GM19240 (cell line): ENCODE measurements around the gene TRPM7.
A peak's percentile ranks its signal among the peaks of the same experiment; 100 is the strongest.
"Not testable (repeated sequence)": the region's sequence is repeated elsewhere in the genome, so short reads cannot be mapped to it uniquely, and the experiment has no call there.

ENCODE experiments used
- DNase-seq: peaks from one replicate; pipeline ENCODE4 v3.0.0; 2011; ENCODE audit warnings: low spot score; ENCODE audit not compliant: insufficient read length

Gene TRPM7, protein sequence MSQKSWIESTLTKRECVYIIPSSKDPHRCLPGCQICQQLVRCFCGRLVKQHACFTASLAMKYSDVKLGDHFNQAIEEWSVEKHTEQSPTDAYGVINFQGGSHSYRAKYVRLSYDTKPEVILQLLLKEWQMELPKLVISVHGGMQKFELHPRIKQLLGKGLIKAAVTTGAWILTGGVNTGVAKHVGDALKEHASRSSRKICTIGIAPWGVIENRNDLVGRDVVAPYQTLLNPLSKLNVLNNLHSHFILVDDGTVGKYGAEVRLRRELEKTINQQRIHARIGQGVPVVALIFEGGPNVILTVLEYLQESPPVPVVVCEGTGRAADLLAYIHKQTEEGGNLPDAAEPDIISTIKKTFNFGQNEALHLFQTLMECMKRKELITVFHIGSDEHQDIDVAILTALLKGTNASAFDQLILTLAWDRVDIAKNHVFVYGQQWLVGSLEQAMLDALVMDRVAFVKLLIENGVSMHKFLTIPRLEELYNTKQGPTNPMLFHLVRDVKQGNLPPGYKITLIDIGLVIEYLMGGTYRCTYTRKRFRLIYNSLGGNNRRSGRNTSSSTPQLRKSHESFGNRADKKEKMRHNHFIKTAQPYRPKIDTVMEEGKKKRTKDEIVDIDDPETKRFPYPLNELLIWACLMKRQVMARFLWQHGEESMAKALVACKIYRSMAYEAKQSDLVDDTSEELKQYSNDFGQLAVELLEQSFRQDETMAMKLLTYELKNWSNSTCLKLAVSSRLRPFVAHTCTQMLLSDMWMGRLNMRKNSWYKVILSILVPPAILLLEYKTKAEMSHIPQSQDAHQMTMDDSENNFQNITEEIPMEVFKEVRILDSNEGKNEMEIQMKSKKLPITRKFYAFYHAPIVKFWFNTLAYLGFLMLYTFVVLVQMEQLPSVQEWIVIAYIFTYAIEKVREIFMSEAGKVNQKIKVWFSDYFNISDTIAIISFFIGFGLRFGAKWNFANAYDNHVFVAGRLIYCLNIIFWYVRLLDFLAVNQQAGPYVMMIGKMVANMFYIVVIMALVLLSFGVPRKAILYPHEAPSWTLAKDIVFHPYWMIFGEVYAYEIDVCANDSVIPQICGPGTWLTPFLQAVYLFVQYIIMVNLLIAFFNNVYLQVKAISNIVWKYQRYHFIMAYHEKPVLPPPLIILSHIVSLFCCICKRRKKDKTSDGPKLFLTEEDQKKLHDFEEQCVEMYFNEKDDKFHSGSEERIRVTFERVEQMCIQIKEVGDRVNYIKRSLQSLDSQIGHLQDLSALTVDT (N-terminal part only)

DNA sequence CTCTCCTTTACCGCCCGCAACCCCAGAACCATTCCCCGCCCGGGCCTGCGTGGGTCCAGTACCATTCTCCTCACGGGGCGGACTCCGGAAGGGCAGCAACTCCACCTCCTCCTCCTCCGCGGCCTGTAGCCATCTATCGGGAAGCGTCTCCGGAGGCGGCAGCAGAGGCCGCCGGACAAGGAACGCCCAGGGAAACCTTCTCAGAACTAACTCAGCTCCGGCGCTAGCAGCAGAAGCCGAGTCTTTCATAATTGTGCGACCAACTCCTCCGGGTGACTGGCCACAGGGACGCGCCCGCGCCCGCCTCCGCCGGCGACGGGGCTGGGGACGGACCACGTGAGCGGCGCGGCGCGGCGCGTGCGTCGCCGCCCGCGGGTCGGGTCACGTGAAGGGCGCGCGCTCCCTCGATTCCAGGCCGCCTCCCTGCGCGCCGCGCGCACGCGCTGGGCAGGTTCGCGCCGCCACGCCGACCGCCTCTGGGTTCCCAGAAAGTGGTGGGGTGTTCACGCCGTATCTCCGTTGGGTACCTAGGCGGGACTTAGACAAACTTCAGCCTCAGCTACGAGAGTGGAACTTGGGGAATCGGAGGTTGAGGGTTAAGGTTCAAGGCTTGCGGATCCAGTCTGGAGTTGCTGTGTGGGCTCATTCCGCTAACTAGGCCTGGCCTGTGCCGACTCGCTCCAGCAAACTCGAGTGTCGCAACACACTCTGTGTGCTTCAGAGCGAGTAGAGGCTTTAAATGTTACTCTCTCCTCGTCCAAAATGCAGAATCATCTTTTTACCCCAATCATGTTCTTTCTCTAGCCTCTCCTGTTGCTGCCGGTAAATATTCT, at the start of gene TRPM7:
TSS of gene TRPM7 (minus strand) at position 329 of the 833 bp plus-strand sequence. CDS start at position 65, 264 bp downstream.
- DNase-seq: peak; percentile 61

DNA sequence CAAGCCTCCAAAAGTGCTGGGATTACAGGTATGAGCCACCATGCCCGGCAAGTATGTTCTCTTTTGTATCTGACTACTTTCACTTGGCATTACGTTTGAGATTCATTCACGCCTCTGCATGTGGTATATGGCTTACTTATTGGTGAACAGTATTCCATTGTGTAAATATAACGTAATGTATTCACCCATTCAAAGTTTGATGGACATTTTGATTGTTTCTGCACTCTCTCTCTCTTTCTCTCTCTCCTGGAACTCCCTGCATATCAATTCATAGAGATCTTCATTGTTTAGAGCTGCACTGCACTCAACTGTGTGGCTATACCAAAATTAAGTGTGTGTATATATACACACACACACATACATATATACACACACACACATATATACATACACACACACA, 48.6 kb upstream of the TRPM7 start:
- DNase-seq: no peak

DNA sequence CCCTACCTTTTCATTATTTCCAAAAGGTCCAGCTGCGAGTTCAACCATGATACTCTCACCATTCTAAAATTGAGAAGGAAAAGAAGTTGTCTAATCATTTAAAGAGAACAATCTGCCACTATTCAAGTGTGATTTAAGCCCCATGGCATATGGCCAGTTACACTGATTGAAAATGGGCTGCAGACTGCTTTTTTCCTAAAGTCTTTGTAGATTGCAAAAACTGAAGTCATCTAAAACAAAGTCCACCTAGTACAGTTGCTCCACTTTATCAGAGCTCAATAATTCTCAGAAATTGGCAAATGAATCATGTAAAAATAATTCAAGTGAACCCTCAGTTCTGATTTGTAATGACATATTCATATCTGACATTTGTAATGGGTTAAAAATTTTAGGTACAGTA, 39.7 kb upstream of the TRPM7 start:
- no peak for DNase-seq

DNA sequence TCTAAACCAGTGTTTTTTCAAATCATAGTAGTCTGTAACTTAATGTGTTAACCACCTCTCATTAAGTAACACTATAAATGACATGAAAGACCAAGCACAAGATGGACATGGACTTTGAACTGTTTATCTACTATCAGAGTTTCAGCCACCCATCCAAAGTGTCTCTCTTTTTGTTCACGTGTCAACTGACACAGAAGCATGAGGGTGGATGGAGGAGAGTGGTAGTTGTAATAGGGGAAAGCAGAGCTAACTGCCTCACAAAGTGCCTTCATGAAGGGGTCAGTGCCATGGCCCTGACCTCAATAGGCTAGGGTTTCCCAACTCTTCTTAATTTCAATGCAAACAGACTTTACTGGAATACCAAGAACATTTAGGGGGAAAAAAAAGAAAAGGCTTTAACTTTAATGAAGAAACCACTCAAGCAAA, 32.1 kb upstream of the TRPM7 start:
- DNase-seq: no peak

DNA sequence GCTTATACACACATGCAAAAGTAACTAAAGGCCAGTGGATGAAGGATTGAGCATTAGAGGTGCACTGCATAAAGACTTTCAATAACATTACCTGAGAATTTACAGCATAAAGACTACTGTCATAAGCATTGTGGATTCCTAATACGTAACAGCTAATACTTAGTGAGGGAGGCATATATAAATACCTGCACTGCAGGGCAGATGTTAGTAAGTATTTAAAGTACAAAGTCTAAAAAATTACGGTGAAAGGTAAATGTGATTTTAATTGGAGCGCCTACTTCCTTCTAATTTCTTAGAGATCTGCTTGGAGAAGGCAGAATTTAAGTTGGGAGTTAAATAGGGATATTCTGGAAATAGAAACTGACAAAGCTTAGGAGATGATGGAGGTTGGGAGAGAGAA, 25.4 kb upstream of the TRPM7 start:
- no peak for DNase-seq

DNA sequence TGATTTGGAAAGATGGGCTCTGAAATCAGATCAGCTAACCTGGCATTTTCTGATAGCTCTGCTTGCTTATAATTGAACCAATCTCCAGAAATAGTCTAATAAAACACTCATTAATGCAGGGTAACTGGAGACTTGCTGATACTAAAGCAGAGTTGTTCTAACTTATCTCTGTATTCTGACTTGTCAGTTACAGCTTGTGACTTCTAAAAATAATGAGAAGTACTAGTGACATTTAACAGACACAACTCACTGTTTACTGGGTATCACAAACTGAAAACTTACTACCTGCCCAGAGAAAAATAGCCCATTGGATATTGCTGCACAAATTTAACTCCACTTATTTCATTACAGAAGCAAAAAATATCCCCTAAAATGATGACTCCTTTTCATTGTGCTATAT, 24.0 kb upstream of the TRPM7 start:
- no peak for DNase-seq

DNA sequence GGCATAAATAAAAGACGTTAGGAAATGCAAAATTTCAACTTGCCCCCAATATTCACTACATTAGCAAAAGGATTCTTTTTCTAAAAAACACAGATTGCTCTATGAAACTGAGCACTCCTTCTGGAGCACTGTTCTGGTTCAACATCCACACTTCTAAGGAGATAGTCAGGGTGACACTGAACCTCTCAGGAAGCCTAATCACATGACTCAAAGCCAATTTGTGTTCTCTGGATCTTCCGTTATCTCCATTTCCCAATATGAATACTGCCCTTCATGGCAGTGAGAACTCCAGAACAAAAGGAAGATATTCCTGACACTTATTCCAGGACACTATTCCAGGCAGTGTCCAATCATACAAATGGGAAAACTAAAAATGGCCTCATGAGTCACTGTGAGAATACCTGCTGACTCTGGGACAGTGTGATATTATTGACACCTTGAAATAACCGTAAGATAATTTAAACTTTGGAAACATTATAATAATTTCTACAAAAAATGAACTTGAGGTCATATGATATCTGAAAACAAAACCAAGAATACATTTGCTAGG, 21.4 kb upstream of the TRPM7 start:
- DNase-seq: no peak

DNA sequence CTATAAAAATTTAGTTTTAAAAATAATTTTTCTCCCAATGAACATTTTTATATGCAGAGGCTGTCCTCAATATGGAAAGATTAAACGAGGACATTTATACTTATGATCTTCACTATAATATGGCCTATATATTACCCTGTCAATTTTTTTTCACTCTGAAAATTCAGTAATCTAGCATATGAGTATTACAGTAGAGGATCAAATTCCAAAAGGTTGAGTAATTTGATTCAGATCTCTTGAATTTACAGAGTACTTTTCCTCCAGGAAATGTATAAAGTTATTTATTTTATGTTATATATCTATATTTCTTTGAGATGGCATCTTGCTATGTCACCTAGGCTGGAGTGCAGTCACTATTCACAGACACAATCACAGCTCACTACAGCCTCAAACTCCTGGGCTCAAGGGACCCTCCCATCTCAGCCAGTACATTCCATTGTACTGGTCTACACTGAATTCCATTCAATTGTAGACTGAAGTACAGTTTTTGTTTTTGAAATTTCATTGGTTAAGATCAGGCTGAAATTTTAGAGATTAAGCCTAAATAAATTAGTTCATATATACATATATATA, 16.3 kb upstream of the TRPM7 start:
- no peak for DNase-seq

DNA sequence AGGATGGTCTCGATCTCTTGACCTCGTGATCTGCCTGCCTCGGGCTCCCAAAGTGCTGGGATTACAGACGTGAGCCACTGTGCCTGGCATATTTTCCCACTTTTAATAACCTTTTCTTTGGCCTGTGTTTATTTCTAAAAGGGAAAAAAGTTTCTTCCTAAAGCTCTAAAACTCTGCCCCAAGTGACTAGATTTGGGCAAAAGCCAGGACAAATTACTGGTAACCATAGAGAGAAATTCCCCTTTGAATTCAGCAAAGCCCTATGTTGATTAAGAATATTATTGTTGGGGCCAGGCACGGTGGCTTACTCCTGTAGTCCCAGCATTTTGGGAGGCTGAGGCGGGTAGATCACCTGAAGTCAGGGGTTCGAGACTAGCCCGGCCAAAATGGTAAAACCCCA, 11.5 kb upstream of the TRPM7 start:
- no peak for DNase-seq

DNA sequence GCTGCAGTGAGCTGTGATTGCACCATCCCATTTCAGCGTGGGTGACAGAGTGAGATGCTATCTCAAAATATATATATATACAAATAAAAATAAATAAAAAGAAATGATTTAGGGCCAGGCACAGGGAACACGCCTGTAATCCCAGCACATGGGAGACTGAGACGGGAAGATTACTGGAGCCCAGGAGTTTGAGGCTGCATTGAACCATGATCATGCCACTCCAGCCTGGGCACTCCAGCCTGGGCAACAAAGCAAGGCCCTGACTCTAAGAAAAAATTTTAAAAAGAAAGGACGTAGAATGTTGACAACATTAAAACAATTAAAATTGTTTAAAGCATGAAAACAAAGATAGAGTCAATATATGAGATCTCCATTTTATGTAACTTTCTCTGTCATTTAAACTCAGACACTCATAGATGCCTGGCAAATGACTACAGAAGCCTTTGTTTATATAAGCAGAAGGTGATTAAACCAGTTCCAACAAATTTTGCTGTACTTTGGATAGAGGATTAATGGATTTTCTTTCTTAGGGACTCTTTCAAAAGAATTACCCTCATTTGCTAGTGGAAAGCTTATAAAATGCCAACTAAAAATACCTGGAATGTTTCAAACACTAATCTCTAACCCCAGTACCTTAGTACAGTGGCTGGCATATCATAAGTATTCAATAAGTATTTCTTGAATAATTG, 10.7 kb upstream of the TRPM7 start:
- no peak for DNase-seq

DNA sequence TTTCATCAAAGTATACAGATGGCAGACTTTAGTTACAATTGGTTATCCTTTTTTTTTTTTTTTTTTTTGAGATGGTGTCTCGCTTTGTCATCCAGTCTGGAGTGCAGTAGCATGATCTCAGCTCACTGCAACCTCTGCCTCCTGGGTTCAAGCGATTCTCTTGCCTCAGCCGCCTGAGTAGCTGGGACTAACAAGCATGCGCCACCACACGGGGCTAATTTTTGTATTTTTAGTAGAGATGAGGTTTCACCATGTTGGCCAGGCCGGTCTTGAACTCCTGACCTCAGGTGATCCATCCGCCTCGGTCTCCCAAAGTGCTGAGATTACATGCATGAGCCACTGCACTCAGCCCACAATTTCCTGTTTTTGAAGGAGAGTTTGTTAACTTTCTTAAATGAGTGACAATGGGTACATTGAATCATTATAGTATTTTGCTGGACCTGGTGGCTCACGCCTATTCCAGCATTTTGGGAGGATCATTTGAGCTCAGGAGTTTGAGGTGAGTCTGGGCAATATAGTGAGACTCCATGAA, 8.1 kb upstream of the TRPM7 start:
- not testable (repeated sequence) for DNase-seq

DNA sequence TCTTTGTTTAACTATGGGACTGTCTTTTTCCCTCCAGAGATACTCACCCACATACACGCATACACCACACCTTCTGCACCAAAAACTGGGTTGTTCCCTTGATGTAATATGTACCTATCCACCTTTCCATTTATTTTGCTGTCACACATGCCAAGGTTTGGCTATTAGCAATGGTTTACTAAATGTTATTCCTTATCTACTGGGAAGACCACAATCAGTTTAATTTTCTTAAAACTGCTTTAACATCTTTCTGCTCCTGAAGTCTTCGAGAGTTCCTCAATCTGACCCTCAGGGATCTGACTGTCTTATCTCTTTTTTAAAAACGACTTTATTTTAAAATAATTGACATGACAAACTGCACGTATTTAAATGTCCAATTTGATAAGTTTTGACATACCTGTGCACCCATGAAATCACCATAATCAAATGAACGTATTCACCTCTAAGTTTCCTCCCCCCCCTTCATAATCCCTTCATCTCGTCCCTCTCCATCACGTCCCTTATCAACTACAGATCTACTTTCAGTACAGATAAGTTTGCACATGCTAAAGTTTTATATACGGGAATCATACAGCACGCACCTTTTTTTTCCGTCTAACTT, 805 bp upstream of the TRPM7 start:
- DNase-seq: no peak

DNA sequence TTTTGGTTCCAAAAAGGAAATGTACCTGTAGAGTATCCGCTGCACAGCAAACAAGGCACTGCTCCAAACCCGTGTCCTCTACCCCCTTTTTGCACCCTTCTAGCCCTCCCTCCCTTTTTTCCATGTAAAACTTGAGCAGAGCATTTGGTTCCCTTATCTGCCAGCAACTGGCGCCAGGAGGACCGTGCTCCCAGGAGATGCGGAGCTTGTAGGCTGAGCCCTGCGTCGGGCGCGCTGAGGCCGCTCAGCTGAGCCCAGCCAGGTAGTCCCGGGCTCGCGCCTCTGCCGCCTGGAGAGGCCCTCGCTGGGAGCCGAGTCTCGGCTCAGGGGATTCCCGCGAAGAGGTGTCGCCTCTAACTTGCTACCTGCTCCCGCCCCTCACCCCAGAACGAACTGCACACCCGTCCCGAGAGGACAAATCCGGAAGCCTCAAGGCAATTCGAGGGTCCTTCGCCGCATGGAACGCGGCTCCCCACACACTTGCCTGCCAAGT, 575 bp downstream of the TRPM7 start:
- DNase-seq: peak; percentile 22

DNA sequence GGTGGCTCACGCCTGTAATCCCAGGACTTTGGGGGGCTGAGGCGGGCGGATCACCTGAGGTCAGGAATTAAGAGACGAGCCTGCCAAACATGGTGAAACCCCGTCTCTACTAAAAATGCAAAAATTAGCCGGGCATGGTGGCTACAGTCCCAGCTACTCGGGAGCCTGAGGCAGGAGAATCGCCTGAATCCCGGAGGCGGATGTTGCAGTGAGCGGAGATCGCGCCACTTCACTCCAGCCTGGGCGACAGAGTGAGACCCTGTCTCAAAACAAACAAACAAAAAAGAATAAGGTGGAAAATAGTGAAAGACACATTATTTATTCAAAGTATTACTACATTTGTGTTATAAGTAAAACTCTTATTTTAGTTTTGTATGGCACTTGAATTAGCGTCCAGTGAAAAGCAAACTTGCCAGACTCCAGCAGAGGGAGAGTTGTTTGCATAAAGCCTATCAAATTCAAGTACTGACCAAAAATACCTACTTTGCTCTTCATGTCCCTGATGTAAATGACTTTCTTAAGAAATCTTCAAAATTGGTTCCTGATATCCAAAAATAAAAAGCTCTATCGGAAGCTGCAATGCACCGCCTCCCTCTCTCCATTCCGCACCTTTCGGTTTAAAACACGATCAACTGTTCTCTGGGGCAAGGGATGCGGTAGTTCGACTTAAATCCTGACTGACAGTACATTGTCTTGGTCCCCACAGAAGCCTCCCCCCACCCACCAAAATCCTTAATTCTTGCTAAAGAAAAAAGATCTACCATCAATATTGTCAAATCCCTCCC, 1.2 kb downstream of the TRPM7 start:
- no peak for DNase-seq

DNA sequence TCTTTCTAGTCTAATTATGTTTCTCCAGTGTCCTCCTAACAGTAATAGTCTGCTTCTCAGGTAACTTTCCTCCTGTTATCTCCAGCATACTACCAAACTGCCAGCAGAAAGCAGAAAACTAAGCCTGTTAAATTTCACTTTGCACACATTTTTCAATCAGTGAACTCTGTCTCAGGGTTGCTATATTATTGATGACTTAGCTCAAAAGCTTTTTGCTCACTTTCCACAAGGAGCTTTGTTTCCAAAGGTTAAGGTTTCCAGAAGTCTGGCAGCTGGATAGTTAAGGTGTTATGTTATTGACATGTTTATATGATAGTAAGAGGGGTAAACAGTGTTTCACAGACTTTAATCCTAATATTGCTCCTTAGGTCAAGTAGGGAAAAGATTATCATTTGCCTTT, 5.1 kb downstream of the TRPM7 start:
- no peak for DNase-seq

DNA sequence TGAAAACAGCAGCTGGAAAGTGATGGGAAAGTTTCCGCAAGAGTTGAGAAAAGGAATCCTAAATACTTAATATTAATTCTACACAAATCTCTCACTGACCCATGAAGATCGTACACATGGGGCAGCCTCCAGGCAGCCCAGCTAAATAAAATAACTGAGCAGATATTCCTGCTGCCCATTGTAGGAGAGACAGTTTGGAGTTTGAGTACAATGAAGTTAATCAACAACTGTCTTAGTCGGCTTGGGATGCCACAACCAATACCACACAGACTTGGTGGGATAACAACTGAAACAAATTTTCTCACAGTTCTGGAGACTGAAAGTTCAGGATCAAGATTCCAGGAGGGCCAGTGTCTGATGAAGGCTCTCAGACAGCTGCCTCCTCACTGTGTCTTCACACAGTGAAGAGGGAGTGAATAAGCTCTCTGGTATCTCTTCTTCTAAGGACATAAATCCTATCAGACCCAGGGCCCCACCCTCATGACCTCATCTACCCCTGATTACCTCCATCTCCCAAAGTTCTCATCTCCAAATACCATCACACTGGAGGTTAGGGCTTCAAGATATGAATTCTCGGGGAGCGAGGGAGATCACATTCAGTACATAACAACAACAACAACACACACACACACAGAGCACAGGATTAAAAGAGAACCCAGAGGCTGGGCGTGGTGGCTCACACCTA, 9.7 kb downstream of the TRPM7 start:
- DNase-seq: no peak

DNA sequence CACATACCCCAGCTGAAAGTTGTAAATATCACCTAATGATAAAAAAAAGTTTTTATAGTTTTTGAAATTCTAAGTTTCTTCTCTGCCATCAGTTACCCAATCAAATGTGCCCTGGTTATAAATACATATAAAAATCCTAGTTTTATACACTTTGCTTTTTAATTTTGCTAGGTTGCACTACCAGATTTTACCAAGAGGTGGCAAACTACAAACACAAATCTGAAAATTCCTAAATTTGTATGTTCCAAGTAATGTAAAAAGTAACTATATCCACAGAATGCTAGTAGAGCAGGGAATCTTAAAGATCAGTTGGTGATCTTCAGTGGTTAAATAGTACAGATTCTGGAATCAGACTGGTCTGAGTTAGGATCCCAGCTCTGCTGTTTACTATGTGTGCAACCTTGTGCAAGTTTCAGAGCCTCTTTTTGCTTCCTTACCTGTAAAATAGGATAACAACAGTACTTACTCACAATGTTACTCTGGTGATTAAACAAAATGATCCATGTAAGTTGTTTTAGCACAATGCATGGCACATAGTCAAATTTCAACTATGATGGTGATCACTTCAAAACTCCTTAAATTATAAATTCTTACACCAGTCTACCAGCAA, 11.0 kb downstream of the TRPM7 start:
- DNase-seq: no peak
